Subcutaneous abdominal adipose tissue (tissue), 5 donors: ENCODE measurements around the gene RASA4.
"Not testable (repeated sequence)": the region's sequence is repeated elsewhere in the genome, so short reads cannot be mapped to it uniquely, and the experiment has no call there.

Source experiments
- H3K27ac ChIP-seq: one replicate; pipeline ENCODE4 v1.7.0; 2013; ENCODE audit warnings: low read depth, mild to moderate bottlenecking, inconsistent platforms, low read length, moderate library complexity
- H3K27me3 ChIP-seq, 5 donors: one replicate each; pipeline ENCODE4 v1.7.0; 2013; ENCODE audit warnings: low read length in 5 of 5, inconsistent platforms in 1 of 5; ENCODE audit not compliant: control insufficient read depth in 5 of 5, insufficient read depth in 4 of 5
- H3K36me3 ChIP-seq, 5 donors: one replicate each; pipeline ENCODE4 v1.7.0; 2013; ENCODE audit warnings: low read length in 5 of 5; ENCODE audit not compliant: control insufficient read depth in 5 of 5, insufficient read depth in 5 of 5
- H3K4me1 ChIP-seq, 5 donors: one replicate each; pipeline ENCODE4 v1.7.0; 2013; ENCODE audit warnings: low read length in 5 of 5, mild to moderate bottlenecking in 3 of 5, moderate library complexity in 1 of 5; ENCODE audit not compliant: control insufficient read depth in 5 of 5, insufficient read depth in 5 of 5
- H3K4me3 ChIP-seq, 5 donors: one replicate each; pipeline ENCODE4 v1.7.0; 2013; ENCODE audit warnings: low read length in 5 of 5, low read depth in 1 of 5
- H3K9ac ChIP-seq, 5 donors: one replicate each; pipeline ENCODE4 v1.7.0; 2013; ENCODE audit warnings: low read length in 5 of 5, mild to moderate bottlenecking in 4 of 5, moderate library complexity in 3 of 5
- H3K9me3 ChIP-seq, 5 donors: one replicate each; pipeline ENCODE4 v1.7.0; 2013; ENCODE audit warnings: low read length in 5 of 5; ENCODE audit not compliant: control insufficient read depth in 5 of 5
- donor health status: healthy.
- donor health status: healthy.
- donor health status: healthy.
- donor health status: healthy.
- donor health status: healthy.

Gene RASA4

GRCh38 chr7:102616507-102617125 is at the start of gene RASA4:
Gene RASA4 (minus strand): TSS chr7:102616756. CDS start chr7:102616689, 67 bp downstream.
- not testable (repeated sequence) for H3K4me1 ChIP-seq, H3K27me3 ChIP-seq, H3K27ac ChIP-seq, H3K36me3 ChIP-seq, H3K9ac ChIP-seq, H3K9me3 ChIP-seq
- H3K4me3 ChIP-seq: peak within 1 kb of the TSS in 2 of 5 donors; percentile 29 to 44

GRCh38 chr7:102664765-102665164 is 48.2 kb upstream of the RASA4 start:
- not testable (repeated sequence) for H3K4me3 ChIP-seq, H3K27ac ChIP-seq, H3K9ac ChIP-seq, H3K4me1 ChIP-seq, H3K9me3 ChIP-seq, H3K36me3 ChIP-seq, H3K27me3 ChIP-seq

- not testable (repeated sequence) for H3K27me3 ChIP-seq, H3K9me3 ChIP-seq, H3K4me3 ChIP-seq, H3K36me3 ChIP-seq, H3K4me1 ChIP-seq, H3K27ac ChIP-seq, H3K9ac ChIP-seq
Measured at GRCh38 chr7:102649924-102650323, 33.4 kb upstream of the RASA4 start, which contains the start of gene SPDYE2B. Gene SPDYE2B (plus strand): TSS chr7:102650319. CDS start chr7:102652349, 2,030 bp downstream.

GRCh38 chr7:102647813-102648212 is 31.3 kb upstream of the RASA4 start:
- H3K4me3 ChIP-seq, H3K4me1 ChIP-seq, H3K27me3 ChIP-seq, H3K9ac ChIP-seq, H3K27ac ChIP-seq, H3K9me3 ChIP-seq, H3K36me3 ChIP-seq: not testable (repeated sequence)

- not testable (repeated sequence) for H3K9ac ChIP-seq, H3K27ac ChIP-seq, H3K36me3 ChIP-seq, H3K9me3 ChIP-seq, H3K4me3 ChIP-seq, H3K27me3 ChIP-seq, H3K4me1 ChIP-seq
Measured at GRCh38 chr7:102643404-102643803, 26.8 kb upstream of the RASA4 start.

- not testable (repeated sequence) for H3K27ac ChIP-seq, H3K36me3 ChIP-seq, H3K4me1 ChIP-seq, H3K27me3 ChIP-seq, H3K9ac ChIP-seq, H3K4me3 ChIP-seq, H3K9me3 ChIP-seq
Measured at GRCh38 chr7:102642691-102643090, 26.1 kb upstream of the RASA4 start, which contains the start of gene UPK3BL1. Gene UPK3BL1 (minus strand): TSS chr7:102642791. CDS start chr7:102642741, 50 bp downstream.

- H3K4me3 ChIP-seq, H3K27ac ChIP-seq, H3K9me3 ChIP-seq, H3K27me3 ChIP-seq, H3K4me1 ChIP-seq, H3K36me3 ChIP-seq, H3K9ac ChIP-seq: not testable (repeated sequence)
Measured at GRCh38 chr7:102638848-102639247, 22.3 kb upstream of the RASA4 start.

- not testable (repeated sequence) for H3K4me1 ChIP-seq, H3K4me3 ChIP-seq
Measured at GRCh38 chr7:102636956-102637355, 20.4 kb upstream of the RASA4 start.

GRCh38 chr7:102635354-102635753 is 18.8 kb upstream of the RASA4 start:
- not testable (repeated sequence) for H3K9me3 ChIP-seq, H3K27me3 ChIP-seq, H3K4me3 ChIP-seq, H3K9ac ChIP-seq, H3K36me3 ChIP-seq, H3K27ac ChIP-seq, H3K4me1 ChIP-seq

More at GRCh38 chr7:102636956-102637355, 20.4 kb upstream of the RASA4 start:
- not testable (repeated sequence) for H3K9me3 ChIP-seq, H3K27ac ChIP-seq, H3K27me3 ChIP-seq, H3K36me3 ChIP-seq, H3K9ac ChIP-seq

- not testable (repeated sequence) for H3K9ac ChIP-seq, H3K9me3 ChIP-seq, H3K4me3 ChIP-seq, H3K27me3 ChIP-seq, H3K4me1 ChIP-seq, H3K36me3 ChIP-seq, H3K27ac ChIP-seq
Measured at GRCh38 chr7:102634299-102634698, 17.7 kb upstream of the RASA4 start.

- not testable (repeated sequence) for H3K4me1 ChIP-seq, H3K36me3 ChIP-seq, H3K9ac ChIP-seq, H3K4me3 ChIP-seq, H3K27me3 ChIP-seq, H3K27ac ChIP-seq, H3K9me3 ChIP-seq
Measured at GRCh38 chr7:102630622-102631021, 14.1 kb upstream of the RASA4 start.
